ENCODE data around the gene FIGNL2. TPM values are rescaled to one million over a fixed set of nuclear protein-coding genes. Genes with fewer than 3 reads are reported as not detected.

FIGNL2 gene
- total RNA-seq, 4 donors from 2014 or later: 1.7 to 2.7 TPM; not detected in 2

DNA sequence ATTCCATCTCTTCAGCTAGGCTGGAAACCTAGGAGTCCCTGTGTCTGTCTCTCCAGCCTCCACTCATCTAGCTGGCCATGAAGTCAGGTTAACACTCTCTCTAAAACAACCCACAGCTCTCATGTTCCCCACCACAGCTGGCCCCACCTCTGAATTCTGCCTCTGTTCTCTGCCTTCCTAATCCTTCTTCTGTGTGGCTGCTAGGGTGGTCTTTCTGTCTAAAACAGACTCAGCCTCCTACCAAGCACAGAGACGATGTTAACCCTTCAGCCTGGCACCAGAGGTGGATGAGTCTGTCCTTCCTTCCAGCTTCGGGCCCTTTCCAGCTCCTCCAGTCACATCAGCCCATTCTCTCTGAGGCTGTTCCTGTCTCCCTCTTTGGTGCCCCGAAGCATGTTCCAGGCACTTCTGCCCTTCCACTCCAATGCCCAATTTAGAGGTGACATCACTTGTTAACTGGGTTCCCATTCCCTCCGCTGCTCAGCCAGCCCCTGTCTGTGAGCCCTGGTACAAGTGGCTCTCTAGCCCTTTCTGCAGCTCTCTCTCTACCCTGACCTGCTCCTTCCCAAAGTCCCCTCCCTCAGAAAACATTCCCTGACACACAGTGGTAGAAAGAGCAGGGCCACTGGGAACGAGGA lies 9.1 kb downstream of the FIGNL2 start:
- H3K4me1 ChIP-seq: no peaks in the 10 kb centered on the region
- H3K9me3 ChIP-seq: no peaks in the 10 kb centered on the region
- no peak overlapping the region for H3K4me3 ChIP-seq
- no peak for DNase-seq
- H3K27me3 ChIP-seq: no peaks in the 10 kb centered on the region
- TF ChIP-seq, protein P1, sequence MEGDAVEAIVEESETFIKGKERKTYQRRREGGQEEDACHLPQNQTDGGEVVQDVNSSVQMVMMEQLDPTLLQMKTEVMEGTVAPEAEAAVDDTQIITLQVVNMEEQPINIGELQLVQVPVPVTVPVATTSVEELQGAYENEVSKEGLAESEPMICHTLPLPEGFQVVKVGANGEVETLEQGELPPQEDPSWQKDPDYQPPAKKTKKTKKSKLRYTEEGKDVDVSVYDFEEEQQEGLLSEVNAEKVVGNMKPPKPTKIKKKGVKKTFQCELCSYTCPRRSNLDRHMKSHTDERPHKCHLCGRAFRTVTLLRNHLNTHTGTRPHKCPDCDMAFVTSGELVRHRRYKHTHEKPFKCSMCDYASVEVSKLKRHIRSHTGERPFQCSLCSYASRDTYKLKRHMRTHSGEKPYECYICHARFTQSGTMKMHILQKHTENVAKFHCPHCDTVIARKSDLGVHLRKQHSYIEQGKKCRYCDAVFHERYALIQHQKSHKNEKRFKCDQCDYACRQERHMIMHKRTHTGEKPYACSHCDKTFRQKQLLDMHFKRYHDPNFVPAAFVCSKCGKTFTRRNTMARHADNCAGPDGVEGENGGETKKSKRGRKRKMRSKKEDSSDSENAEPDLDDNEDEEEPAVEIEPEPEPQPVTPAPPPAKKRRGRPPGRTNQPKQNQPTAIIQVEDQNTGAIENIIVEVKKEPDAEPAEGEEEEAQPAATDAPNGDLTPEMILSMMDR (IDR thresholded peaks at IDR 0.05): no peak
- no peak for TF ChIP-seq POLR2A (IDR thresholded peaks at IDR 0.05)
- intact Hi-C loops (cut with DNase I; ENCODE audit: low total_unique reads): no loop called here
- no peaks in the 10 kb centered on the region for H3K36me3 ChIP-seq
- H3K27ac ChIP-seq: no peak overlapping the region

DNA sequence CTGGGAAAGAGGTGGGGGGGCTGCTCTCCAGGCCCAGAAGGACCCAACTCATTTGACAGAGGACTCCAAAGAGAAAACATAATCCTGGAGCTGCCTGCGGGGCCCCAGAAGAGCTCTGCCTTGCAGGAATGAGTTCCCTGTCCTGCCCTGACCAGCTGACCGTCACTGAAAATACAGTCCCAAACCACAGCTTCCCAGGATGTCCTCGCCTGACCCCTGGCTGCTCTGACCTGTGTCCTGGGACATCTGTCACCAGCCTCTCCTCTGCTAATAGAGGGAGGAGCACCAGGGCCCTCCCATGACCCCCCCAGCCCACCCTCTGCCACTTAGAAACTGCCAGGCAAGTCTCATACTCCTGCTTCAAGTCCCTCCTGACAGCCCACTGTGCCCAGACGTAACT lies 9.8 kb downstream of the FIGNL2 start:
- no peak for DNase-seq
- TF ChIP-seq, protein P1 (IDR thresholded peaks at IDR 0.05): no peak
- TF ChIP-seq POLR2A (IDR thresholded peaks at IDR 0.05): no peak
- Histone ChIP-seq H3K27me3 (no peaks in the 10 kb centered on the region), H3K4me1 (no peaks in the 10 kb centered on the region), H3K27ac (no peak overlapping the region), H3K36me3 (no peaks in the 10 kb centered on the region), H3K9me3 (no peaks in the 10 kb centered on the region), H3K4me3 (no peak overlapping the region)
- intact Hi-C loops (cut with DNase I; ENCODE audit: low total_unique reads): no loop called here

DNA sequence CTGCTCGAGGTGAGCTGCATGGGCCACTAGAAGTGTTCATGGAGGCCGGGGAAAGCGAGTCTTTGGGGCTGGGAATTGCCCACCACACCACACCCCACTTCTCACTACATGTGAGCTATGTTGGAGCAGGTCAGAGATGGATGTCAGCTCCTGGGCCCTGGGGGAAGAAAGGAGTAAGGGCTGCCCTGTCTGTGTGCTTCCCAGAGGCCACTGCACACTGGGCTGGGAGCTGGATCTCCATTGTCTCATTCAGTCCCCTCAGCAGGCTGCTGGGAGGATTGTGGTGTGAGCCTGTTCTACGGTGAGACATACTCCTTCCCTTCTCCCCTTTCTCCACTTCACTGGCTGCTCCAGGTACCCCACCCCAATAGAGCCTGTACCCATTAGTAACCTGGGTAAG lies 10.5 kb downstream of the FIGNL2 start:
- no peaks in the 10 kb centered on the region for H3K27me3 ChIP-seq
- no peak for DNase-seq
- no peaks in the 10 kb centered on the region for H3K9me3 ChIP-seq
- TF ChIP-seq POLR2A (IDR thresholded peaks at IDR 0.05): no peak
- TF ChIP-seq, protein P1 (IDR thresholded peaks at IDR 0.05): no peak
- H3K4me3 ChIP-seq: no peak overlapping the region
- H3K4me1 ChIP-seq: no peaks in the 10 kb centered on the region
- intact Hi-C loops (cut with DNase I; ENCODE audit: low total_unique reads): no loop called here
- no peaks in the 10 kb centered on the region for H3K36me3 ChIP-seq
- H3K27ac ChIP-seq: no peak overlapping the region

DNA sequence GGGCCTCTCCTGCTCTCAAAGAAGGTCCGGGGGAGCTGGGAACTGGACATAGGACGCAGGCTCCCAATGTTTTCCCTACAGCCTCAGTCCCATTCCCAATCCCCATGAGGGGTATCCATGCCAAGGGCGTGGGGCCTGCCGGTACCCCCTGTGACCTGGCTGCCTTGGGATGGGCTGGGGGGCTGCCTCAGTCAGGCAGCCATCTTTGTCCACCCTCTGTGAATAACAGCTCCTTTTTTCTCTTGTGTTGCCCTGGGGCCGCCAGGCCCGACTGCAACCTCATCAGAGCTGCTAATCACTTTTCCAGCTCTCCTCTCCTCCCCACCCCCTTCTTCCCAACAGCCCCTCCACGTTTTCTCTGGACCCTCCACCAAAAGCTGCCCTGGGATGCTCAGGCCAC lies 11.2 kb downstream of the FIGNL2 start:
- intact Hi-C loops (cut with DNase I; ENCODE audit: low total_unique reads): no loop called here
- no peak overlapping the region for H3K27ac ChIP-seq
- H3K27me3 ChIP-seq: no peaks in the 10 kb centered on the region
- TF ChIP-seq POLR2A (IDR thresholded peaks at IDR 0.05): no peak
- TF ChIP-seq, protein P1 (IDR thresholded peaks at IDR 0.05): no peak
- H3K4me3 ChIP-seq: no peak overlapping the region
- no peak for DNase-seq
- H3K36me3 ChIP-seq: no peaks in the 10 kb centered on the region
- no peaks in the 10 kb centered on the region for H3K4me1 ChIP-seq
- no peaks in the 10 kb centered on the region for H3K9me3 ChIP-seq

DNA sequence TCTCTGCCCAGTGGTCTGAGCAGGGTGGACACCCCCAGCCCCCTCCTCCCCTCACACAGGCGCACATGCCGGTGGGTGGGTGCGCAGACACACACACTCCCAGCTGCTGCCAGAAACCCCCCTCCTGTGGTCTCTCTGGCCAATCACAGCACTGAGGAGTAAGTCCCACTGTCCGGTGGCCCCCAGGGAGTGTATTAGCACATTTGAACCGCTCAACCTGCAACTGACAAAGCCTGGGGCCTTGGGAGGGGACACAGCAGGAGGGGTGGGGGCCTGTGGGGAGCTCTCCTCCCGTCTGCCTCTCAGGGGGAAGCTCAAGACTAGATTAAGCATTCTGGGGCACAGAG lies 11.7 kb downstream of the FIGNL2 start:
- no peaks in the 10 kb centered on the region for H3K36me3 ChIP-seq
- no peak overlapping the region for H3K27ac ChIP-seq
- H3K4me1 ChIP-seq: no peaks in the 10 kb centered on the region
- H3K4me3 ChIP-seq: no peak overlapping the region
- TF ChIP-seq, protein P1 (IDR thresholded peaks at IDR 0.05): no peak
- TF ChIP-seq POLR2A (IDR thresholded peaks at IDR 0.05): no peak
- H3K27me3 ChIP-seq: no peaks in the 10 kb centered on the region
- no peak for DNase-seq
- no peaks in the 10 kb centered on the region for H3K9me3 ChIP-seq
- intact Hi-C loops (cut with DNase I; ENCODE audit: low total_unique reads): no loop called here

Measured in uterus (tissue), 4 donors.